ENCODE measurements around the gene INPP5J. TPM values are rescaled to one million over a fixed set of nuclear protein-coding genes. Genes with fewer than 3 reads are reported as not detected.

INPP5J gene
- total and polyA plus RNA-seq, 12 donors = 7.9 to 31.7 (median 16.9) TPM

DNA sequence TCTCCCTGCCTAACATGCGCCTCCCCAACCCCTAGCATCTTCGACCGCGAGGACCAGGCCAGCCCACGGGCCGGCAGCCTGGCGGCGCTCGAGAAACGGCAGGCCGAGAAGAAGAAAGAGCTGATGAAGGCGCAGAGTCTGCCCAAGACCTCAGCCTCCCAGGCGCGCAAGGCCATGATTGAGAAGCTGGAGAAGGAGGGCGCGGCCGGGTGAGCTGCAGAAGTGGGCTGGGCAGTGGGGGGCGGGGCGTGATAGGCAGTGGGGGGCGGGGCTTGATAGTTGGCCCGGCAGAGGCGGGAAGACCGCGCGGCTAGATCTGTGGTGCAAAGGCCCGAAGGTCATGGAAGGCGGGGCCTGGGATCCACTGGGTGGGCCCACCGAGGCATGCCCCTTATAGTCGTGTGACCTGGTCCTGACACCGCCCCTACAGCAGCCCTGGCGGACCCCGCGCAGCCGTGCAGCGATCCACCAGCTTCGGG is 24.1 kb upstream of the INPP5J start:
- peak in 5 of 8 donors; percentile 3 to 21 (median 13) for ATAC-seq
- peaks cover 0 to 81% (median 33%) of the 10 kb centered on the region in 9 donors for H3K4me1 ChIP-seq
- no peaks in the 10 kb centered on the region for H3K9me3 ChIP-seq
- no peak overlapping the region for H3K4me3 ChIP-seq
- peak overlapping the region in 4 of 10 donors; percentile 33 to 61 (median 51) for H3K27ac ChIP-seq
- H3K27me3 ChIP-seq = no peaks in the 10 kb centered on the region
- intact Hi-C loops (cut with DNase I) = loop anchor here in 3 of 10 donors (10.0 kb wide), 2 partner anchors 46 to 116 kb away; partner anchors contain the start of genes PLA2G3 (in 2 of the 3) and LIMK2 (in 1 of the 3)
- 54 to 66% methylated on average over 35 to 36 of the region's 36 CpGs for WGBS, 2 donors
- TF ChIP-seq, protein P1, sequence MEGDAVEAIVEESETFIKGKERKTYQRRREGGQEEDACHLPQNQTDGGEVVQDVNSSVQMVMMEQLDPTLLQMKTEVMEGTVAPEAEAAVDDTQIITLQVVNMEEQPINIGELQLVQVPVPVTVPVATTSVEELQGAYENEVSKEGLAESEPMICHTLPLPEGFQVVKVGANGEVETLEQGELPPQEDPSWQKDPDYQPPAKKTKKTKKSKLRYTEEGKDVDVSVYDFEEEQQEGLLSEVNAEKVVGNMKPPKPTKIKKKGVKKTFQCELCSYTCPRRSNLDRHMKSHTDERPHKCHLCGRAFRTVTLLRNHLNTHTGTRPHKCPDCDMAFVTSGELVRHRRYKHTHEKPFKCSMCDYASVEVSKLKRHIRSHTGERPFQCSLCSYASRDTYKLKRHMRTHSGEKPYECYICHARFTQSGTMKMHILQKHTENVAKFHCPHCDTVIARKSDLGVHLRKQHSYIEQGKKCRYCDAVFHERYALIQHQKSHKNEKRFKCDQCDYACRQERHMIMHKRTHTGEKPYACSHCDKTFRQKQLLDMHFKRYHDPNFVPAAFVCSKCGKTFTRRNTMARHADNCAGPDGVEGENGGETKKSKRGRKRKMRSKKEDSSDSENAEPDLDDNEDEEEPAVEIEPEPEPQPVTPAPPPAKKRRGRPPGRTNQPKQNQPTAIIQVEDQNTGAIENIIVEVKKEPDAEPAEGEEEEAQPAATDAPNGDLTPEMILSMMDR (IDR thresholded peaks at IDR 0.05) = no peak
- peak in 1 of 2 donors; percentile 58 for DNase-seq
- H3K36me3 ChIP-seq = peaks cover 0 to 100% (median 93%) of the 10 kb centered on the region in 9 donors

DNA sequence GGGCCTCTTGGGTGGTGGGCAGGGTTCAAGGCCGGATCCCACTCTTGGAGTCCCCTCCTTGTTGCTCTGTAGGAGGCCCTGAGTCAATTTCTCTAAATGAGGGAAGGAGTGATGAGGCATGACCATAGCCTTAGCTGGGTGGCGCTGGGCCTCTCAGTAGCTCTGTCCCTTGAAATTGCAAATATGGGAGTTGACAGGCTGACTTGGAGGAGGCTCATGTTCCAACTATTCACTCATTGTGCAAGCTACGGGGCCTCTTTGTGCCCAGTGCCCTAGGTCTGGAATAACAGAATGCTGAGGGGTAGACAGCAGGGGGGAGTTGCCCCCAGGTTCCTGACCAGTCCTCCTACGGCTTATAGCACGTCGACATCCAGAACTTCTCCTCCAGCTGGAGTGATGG is 23.4 kb upstream of the INPP5J start:
- Histone ChIP-seq H3K36me3 (peaks cover 0 to 100% (median 90%) of the 10 kb centered on the region in 9 donors), H3K27ac (peak overlapping the region in 4 of 10 donors; percentile 33 to 61 (median 51)), H3K4me1 (peaks cover 0 to 73% (median 36%) of the 10 kb centered on the region in 9 donors), H3K27me3 (no peaks in the 10 kb centered on the region), H3K4me3 (no peak overlapping the region), H3K9me3 (no peaks in the 10 kb centered on the region)
- no peak for DNase-seq
- no peak for ATAC-seq
- TF ChIP-seq, protein P1 (IDR thresholded peaks at IDR 0.05) = no peak
- intact Hi-C loops (cut with DNase I) = loop anchor here in 3 of 10 donors (10.0 kb wide), 2 partner anchors 45 to 115 kb away; partner anchors contain the start of genes PLA2G3 (in 2 of the 3) and LIMK2 (in 1 of the 3)
- 89 to 90% methylated on average over 6 of the region's 6 CpGs for WGBS, 2 donors

DNA sequence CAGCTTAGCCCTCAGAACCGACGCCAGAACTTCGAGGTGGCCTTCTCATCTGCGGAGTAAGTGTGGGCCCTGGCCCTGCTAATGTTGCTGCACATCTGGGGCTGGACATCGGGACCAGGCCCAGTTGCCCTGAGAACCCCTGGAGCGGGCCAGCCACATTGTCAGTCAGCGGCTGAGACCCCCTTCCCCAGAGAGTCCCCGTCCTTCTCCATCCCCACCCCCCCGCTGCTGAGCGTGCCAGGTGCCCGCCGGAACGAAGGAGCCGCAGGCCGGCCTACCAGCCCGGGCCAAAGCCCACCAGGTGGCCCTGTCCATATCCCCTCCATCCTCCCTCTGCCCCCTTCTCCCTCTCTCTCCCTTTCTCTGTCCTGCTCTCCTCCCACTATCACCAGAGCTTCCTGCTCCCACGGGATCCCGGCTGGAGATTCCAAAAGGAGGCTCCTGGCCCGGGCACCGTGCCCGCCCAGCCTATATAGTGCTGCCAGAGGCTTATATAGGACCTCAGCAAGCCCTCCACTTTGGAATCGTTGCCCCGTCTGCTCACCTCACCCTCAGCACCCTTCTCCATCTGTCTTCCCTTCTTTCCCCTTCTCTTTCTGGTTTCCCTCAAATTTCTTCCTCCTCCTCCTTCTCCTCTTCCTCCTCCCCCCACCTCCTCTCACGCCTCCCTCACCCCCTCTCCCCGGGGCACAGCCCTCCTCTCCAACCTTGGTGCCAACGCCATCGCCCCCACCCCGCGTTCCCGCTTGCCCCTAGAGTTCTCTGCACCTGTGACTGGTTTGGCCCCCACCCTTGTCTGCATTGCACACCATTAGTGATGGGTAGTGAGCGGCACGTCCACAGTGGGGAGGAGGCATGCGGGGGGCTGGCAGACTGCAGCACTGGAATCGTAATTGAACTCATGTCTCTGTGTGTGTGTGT is 22.7 kb upstream of the INPP5J start:
- Histone ChIP-seq H3K36me3 (peaks cover 0 to 100% (median 91%) of the 10 kb centered on the region in 9 donors), H3K27ac (peak overlapping the region in 1 of 10 donors; percentile 33), H3K4me3 (no peak overlapping the region), H3K9me3 (no peaks in the 10 kb centered on the region), H3K27me3 (no peaks in the 10 kb centered on the region), H3K4me1 (peaks cover 0 to 71% (median 31%) of the 10 kb centered on the region in 9 donors)
- intact Hi-C loops (cut with DNase I) = loop anchor here in 5 of 10 donors (10.0 kb wide), 3 partner anchors 45 to 135 kb away; partner anchors contain the start of genes LIMK2 (in 2 of the 5) and PLA2G3 (in 2 of the 5)
- no peak for DNase-seq
- no peak for ATAC-seq
- WGBS, 2 donors = 93% methylated on average over 34 of the region's 34 CpGs
- TF ChIP-seq, protein P1 (IDR thresholded peaks at IDR 0.05) = no peak

Data from heart right ventricle (tissue), 16 donors.